H1 (cell line): ENCODE data around the gene METTL22.
"Not testable (repeated sequence)": the region's sequence is repeated elsewhere in the genome, so short reads cannot be mapped to it uniquely, and the experiment has no call there.

ENCODE experiments used
- BCL11A ChIP-seq, 2 experiments: IDR thresholded peaks; one replicate each; pipeline ENCODE4 v1.6.1; 2011; ENCODE audit warnings: low read depth in 2 of 2, low read length in 2 of 2, mild to moderate bottlenecking in 2 of 2
- BRCA1 ChIP-seq: IDR thresholded peaks from 2 replicates; pipeline ENCODE4 v1.6.1; 2012; ENCODE audit warnings: low read depth, low read length, improper control_type of control experiment
- CEBPB ChIP-seq: IDR thresholded peaks from 2 replicates; pipeline ENCODE4 v1.6.1; 2012; ENCODE audit warnings: low read depth, low read length
- CHD1 ChIP-seq: IDR thresholded peaks from 2 replicates; pipeline ENCODE4 v1.6.1; 2012; ENCODE audit warnings: low read depth, low read length, improper control_type of control experiment
- CTCF ChIP-seq, 3 experiments: IDR thresholded peaks; 1 replicate in 2 of 3; 2 replicates in 1 of 3; pipeline versions ENCODE4 v1.5.1 to v1.6.1; 2011; ENCODE audit warnings: low read length in 3 of 3, mild to moderate bottlenecking in 3 of 3, inconsistent platforms in 2 of 3, low read depth in 1 of 3, moderate library complexity in 1 of 3; ENCODE audit not compliant: insufficient read depth in 1 of 3; ENCODE audit errors: control extremely low read depth in 1 of 3
- E2F6 ChIP-seq: IDR thresholded peaks from 2 replicates; pipeline ENCODE4 v1.6.1; 2012; ENCODE audit warnings: inconsistent platforms
- EZH2 ChIP-seq: fragments of 200-600 bp; sonication (generic); IDR thresholded peaks from 2 replicates; pipeline ENCODE4 v1.7.1; 2012; ENCODE audit warnings: low read depth, mild to moderate bottlenecking, moderate library complexity, low read length, inconsistent platforms; ENCODE audit not compliant: severe bottlenecking
- HDAC2 ChIP-seq, 2 experiments: fragments of 300-600 bp in 1 of 2; sonication (generic) in 1 of 2; IDR thresholded peaks; 2 replicates each; pipeline ENCODE4 v1.6.1; 2011 to 2012; ENCODE audit warnings: low read depth in 2 of 2, low read length in 2 of 2, mild to moderate bottlenecking in 2 of 2, moderate library complexity in 2 of 2, borderline replicate concordance in 1 of 2, inconsistent platforms in 1 of 2
- MAX ChIP-seq: IDR thresholded peaks from 2 replicates; pipeline ENCODE4 v1.6.1; 2012; ENCODE audit warnings: inconsistent platforms
- NRF1 ChIP-seq: IDR thresholded peaks from 2 replicates; pipeline ENCODE4 v1.6.1; 2011; ENCODE audit warnings: mild to moderate bottlenecking, low read depth, low read length, improper control_type of control experiment
- PHF8 ChIP-seq: fragments of 200-600 bp; sonication (generic); conservative IDR thresholded peaks from 2 replicates; pipeline ENCODE4 v1.7.1; 2012; ENCODE audit warnings: low read depth, mild to moderate bottlenecking, inconsistent platforms, low read length, moderate library complexity
- POLR2A ChIP-seq, 2 experiments: IDR thresholded peaks; 1 replicate in 1 of 2; 2 replicates in 1 of 2; pipeline ENCODE4 v1.6.1; 2011; ENCODE audit warnings: low read depth in 2 of 2, low read length in 2 of 2, mild to moderate bottlenecking in 2 of 2; ENCODE audit errors: control extremely low read depth in 1 of 2
- POLR2AphosphoS5 ChIP-seq: IDR thresholded peaks from 2 replicates; pipeline ENCODE4 v1.6.1; 2011; ENCODE audit warnings: low read depth, low read length
- SRF ChIP-seq: IDR thresholded peaks from 2 replicates; pipeline ENCODE4 v1.6.1; 2011; ENCODE audit warnings: mild to moderate bottlenecking, low read depth, low read length, moderate library complexity

GRCh38 chr16:8651958-8652357 is 30.5 kb downstream of the METTL22 start:
- TF ChIP-seq CTCF (IDR thresholded peaks at IDR 0.05; ENCODE audit: control extremely low read depth in 1 of 3, insufficient read depth in 1 of 3, low read depth in 1 of 3, low read length in 3 of 3) = peak; percentile 55 to 72 (median 59)
- TF ChIP-seq NRF1; MAX; CEBPB; EZH2; SRF; PHF8; HDAC2 (IDR thresholded peaks at IDR 0.05; ENCODE audit: borderline replicate concordance in 1 of 2, low read depth in 2 of 2, low read length in 2 of 2); POLR2AphosphoS5; POLR2A (IDR thresholded peaks at IDR 0.05; ENCODE audit: control extremely low read depth in 1 of 2, low read depth in 2 of 2, low read length in 2 of 2); BCL11A (IDR thresholded peaks at IDR 0.05; ENCODE audit: low read depth in 2 of 2, low read length in 2 of 2); E2F6; BRCA1; CHD1: not testable (repeated sequence)
